IMR-90 (cell line): Measurements from ENCODE around the gene SPAG7. TPM values are rescaled to one million over a fixed set of nuclear protein-coding genes. Genes with fewer than 3 reads are reported as not detected.

Source experiments
- ATAC-seq: fragments of 200-7000 bp; cut with Tn5 transposase; 2 replicates; pipeline ENCODE4 v1.9.1; 2020; ENCODE audit warnings: low read depth, mild to moderate bottlenecking, moderate library complexity
- BruUV-seq: library from RNA; stranded (reverse); fragments of 400-500 nt; replicated peaks from 2 replicates; lab custom pipeline; 2021; lab: Mats Ljungman, UMichigan
- CTCF ChIA-PET: fragments of 300-600 bp; formaldehyde crosslinking; extraction: SDS; loops from one replicate; lab custom pipeline; 2021; ENCODE audit warnings: antibody characterized with exemption; lab: Yijun Ruan, JAX
- POLR2A ChIA-PET: fragments of 300-600 bp; sonication (Branson Sonifier 250); formaldehyde crosslinking; loops from one replicate; lab custom pipeline; 2022; ENCODE audit warnings: antibody characterized with exemption; ENCODE audit not compliant: unreplicated experiment; lab: Charles Lee
- DNase-seq: peaks from one replicate; pipeline ENCODE4 v3.0.0; 2013
- H2AFZ ChIP-seq: replicated peaks from 2 replicates; pipeline ENCODE3; 2013; ENCODE audit warnings: low read length, mild to moderate bottlenecking; ENCODE audit not compliant: poor library complexity
- H2AK5ac ChIP-seq: 2 replicates; pipeline ENCODE4 v1.6.1; 2013; ENCODE audit warnings: low read depth, low read length, inconsistent platforms
- H2AK9ac ChIP-seq: replicated peaks from 2 replicates; pipeline ENCODE3; 2013; ENCODE audit warnings: mild to moderate bottlenecking, low read depth, low read length, moderate library complexity; ENCODE audit not compliant: poor library complexity
- H2BK120ac ChIP-seq: 2 replicates; pipeline ENCODE4 v1.6.1; 2013; ENCODE audit warnings: low read depth, low read length, inconsistent platforms
- H2BK15ac ChIP-seq: 3 replicates; pipeline ENCODE4 v1.6.1; 2013; ENCODE audit warnings: low read depth, low read length, inconsistent platforms
- H2BK20ac ChIP-seq: 2 replicates; pipeline ENCODE4 v1.6.1; 2013; ENCODE audit warnings: low read depth, mild to moderate bottlenecking, inconsistent platforms, low read length, moderate library complexity
- H2BK5ac ChIP-seq: 2 replicates; pipeline ENCODE4 v1.6.1; 2013; ENCODE audit warnings: mild to moderate bottlenecking, low read depth, low read length, inconsistent platforms; ENCODE audit not compliant: poor library complexity, severe bottlenecking
- H3K14ac ChIP-seq: replicated peaks from 2 replicates; pipeline ENCODE4 v1.6.1; 2013; ENCODE audit warnings: low read depth, low read length, inconsistent platforms
- H3K18ac ChIP-seq: 2 replicates; pipeline ENCODE4 v1.6.1; 2013; ENCODE audit warnings: low read depth, low read length, control low read depth
- H3K23ac ChIP-seq: 2 replicates; pipeline ENCODE4 v1.6.1; 2013; ENCODE audit warnings: low read depth, low read length, inconsistent platforms
- H3K27ac ChIP-seq: 2 replicates; pipeline ENCODE4 v1.5.1; 2013; ENCODE audit warnings: mild to moderate bottlenecking, control low read depth, low read length; ENCODE audit not compliant: insufficient read depth
- H3K27me3 ChIP-seq: 2 replicates; pipeline ENCODE4 v1.6.1; 2013; ENCODE audit warnings: low read length; ENCODE audit not compliant: control insufficient read depth, insufficient read depth
- H3K36me3 ChIP-seq: 2 replicates; pipeline ENCODE4 v1.6.1; 2013; ENCODE audit warnings: low read length, mixed read lengths; ENCODE audit not compliant: control insufficient read depth, insufficient read depth
- H3K4ac ChIP-seq: 2 replicates; pipeline ENCODE4 v1.6.1; 2013; ENCODE audit warnings: low read depth, low read length, inconsistent platforms
- H3K4me1 ChIP-seq: 2 replicates; pipeline ENCODE4 v1.6.1; 2013; ENCODE audit warnings: low read length, mixed read lengths; ENCODE audit not compliant: control insufficient read depth, insufficient read depth
- H3K4me2 ChIP-seq: 2 replicates; pipeline ENCODE4 v1.6.1; 2013; ENCODE audit warnings: low read depth, mild to moderate bottlenecking, control low read depth, low read length, moderate library complexity
- H3K4me3 ChIP-seq: 2 replicates; pipeline ENCODE4 v1.5.1; 2013; ENCODE audit warnings: low read depth, mild to moderate bottlenecking, control low read depth, low read length, moderate library complexity; ENCODE audit not compliant: insufficient read depth
- H3K56ac ChIP-seq: 2 replicates; pipeline ENCODE4 v1.6.1; 2013; ENCODE audit warnings: low read length, inconsistent platforms; ENCODE audit not compliant: insufficient read depth; ENCODE audit errors: extremely low read depth
- H3K79me1 ChIP-seq, 2 experiments: 2 replicates each; pipeline ENCODE4 v1.6.1; 2013; ENCODE audit warnings: low read length in 2 of 2, inconsistent platforms in 1 of 2, low read depth in 1 of 2
- H3K9ac ChIP-seq: 2 replicates; pipeline ENCODE4 v1.6.1; 2013; ENCODE audit warnings: low read depth, low read length, control low read depth
- H3K9me1 ChIP-seq: 2 replicates; pipeline ENCODE4 v1.6.1; 2013; ENCODE audit warnings: low read length, inconsistent platforms; ENCODE audit not compliant: insufficient read depth
- H3K9me3 ChIP-seq: 2 replicates; pipeline ENCODE4 v1.6.1; 2013; ENCODE audit warnings: low read length; ENCODE audit not compliant: control insufficient read depth, insufficient read depth
- H4K20me1 ChIP-seq: 2 replicates; pipeline ENCODE4 v1.6.1; 2013; ENCODE audit warnings: low read length, inconsistent platforms; ENCODE audit not compliant: insufficient read depth
- H4K5ac ChIP-seq: 2 replicates; pipeline ENCODE4 v1.6.1; 2013; ENCODE audit warnings: mild to moderate bottlenecking, low read depth, low read length, control low read depth
- H4K8ac ChIP-seq, 2 experiments: 2 replicates each; pipeline ENCODE4 v1.6.1; 2013; ENCODE audit warnings: low read depth in 2 of 2, low read length in 2 of 2, control low read depth in 1 of 2, inconsistent platforms in 1 of 2
- H4K91ac ChIP-seq: 2 replicates; pipeline ENCODE4 v1.6.1; 2013; ENCODE audit warnings: low read depth, low read length, inconsistent platforms; ENCODE audit not compliant: insufficient read depth
- BHLHE40 ChIP-seq: fragments of 150-350 bp; IDR thresholded peaks from 2 replicates; pipeline ENCODE4 v1.6.1; 2016; ENCODE audit warnings: mild to moderate bottlenecking, low read depth, low read length
- WGBS, 2 experiments: methylation state at CpG; one replicate each; pipeline versions ENCODE4 v1.1.5 to v1.1.7; 2013; ENCODE audit warnings: missing lambda C conversion rate in 2 of 2; ENCODE audit not compliant: insufficient read length in 1 of 2; ENCODE audit errors: extremely low coverage in 2 of 2; 5-methylcytosine and 5-hydroxymethylcytosine counted together
- dilution Hi-C: fragments of 300-500 bp; cut with HindIII; formaldehyde crosslinking; loops from one replicate; pipeline ENCODE4 v1.14.3; 2018; ENCODE audit warnings: low sequenced_read_pairs; ENCODE audit not compliant: unreplicated experiment
- in situ Hi-C: fragments of 300-500 bp; cut with MboI; formaldehyde crosslinking; loops from 3 replicates; pipeline ENCODE4 v1.14.3; 2019; ENCODE audit warnings: low sequenced_read_pairs, inconsistent platforms, mixed read lengths
- intact Hi-C: fragments of 100-400 bp; cut with micrococcal nuclease; formaldehyde crosslinking; loops from 2 replicates; pipeline ENCODE4 v1.10.0; 2022
- polyA plus RNA-seq, 3 experiments: library from polyadenylated mRNA; depleted of rRNA; stranded (reverse); fragments of >200 nt; gene quantifications; 2 replicates each; pipeline ENCODE4 v1.2.3, GENCODE V29; 2012; ENCODE audit warnings: low replicate concordance in 1 of 3
- total RNA-seq: library from RNA; depleted of rRNA; stranded (reverse); fragments of >200 nt; gene quantifications from 2 replicates; pipeline ENCODE4 v1.2.3, GENCODE V29; 2012

Gene SPAG7
- total and polyA plus RNA-seq, 2 of the 4 experiments (the other 2 are of a cell fraction) = 50.2 to 108 TPM

DNA sequence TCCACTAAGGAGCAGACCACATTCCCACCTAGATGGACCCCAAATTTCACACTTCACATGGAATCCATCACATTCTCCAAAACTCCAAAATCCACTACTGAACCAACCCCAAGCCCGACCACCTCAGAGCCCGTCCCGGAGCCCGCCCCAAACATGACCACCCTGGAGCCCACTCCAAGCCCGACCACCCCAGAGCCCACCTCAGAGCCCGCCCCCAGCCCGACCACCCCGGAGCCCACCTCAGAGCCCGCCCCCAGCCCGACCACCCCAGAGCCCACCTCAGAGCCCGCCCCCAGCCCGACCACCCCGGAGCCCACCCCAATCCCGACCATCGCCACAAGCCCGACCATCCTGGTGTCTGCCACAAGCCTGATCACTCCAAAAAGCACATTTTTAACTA, 34.0 kb downstream of the SPAG7 start:
- no peak overlapping the region for H4K8ac ChIP-seq
- no peak overlapping the region for H2BK20ac ChIP-seq
- ATAC-seq (no peak), DNase-seq (no peak)
- ChIA-PET CTCF (interaction anchor here (0.5 kb wide), 1 partner anchor 20 kb away, joined by 4 read pairs; no protein-coding TSS in a partner anchor), POLR2A (no interaction called here)
- no peak overlapping the region for H2AK5ac ChIP-seq
- peaks cover 12% of the 10 kb centered on the region for H3K9me1 ChIP-seq
- no peak overlapping the region for H2AK9ac ChIP-seq
- TF ChIP-seq BHLHE40 = no peak
- H3K56ac ChIP-seq = no peak overlapping the region
- in situ Hi-C loops = no loop called here
- peaks cover 7% of the 10 kb centered on the region for H3K4me1 ChIP-seq
- no peak overlapping the region for H2BK15ac ChIP-seq
- no peak overlapping the region for H2BK5ac ChIP-seq
- no peaks in the 10 kb centered on the region for H3K9me3 ChIP-seq
- 76% methylated on average over 3 of the region's 16 CpGs; no CpG with 5 or more reads in 1 of the 2 experiments for WGBS, 2 experiments
- no peak overlapping the region for H3K23ac ChIP-seq
- BruUV-seq = no TSS peak
- no peak overlapping the region for H4K5ac ChIP-seq
- H3K14ac ChIP-seq = no peak overlapping the region
- no peak overlapping the region for H2AFZ ChIP-seq
- H3K18ac ChIP-seq = no peak overlapping the region
- no peak overlapping the region for H3K4ac ChIP-seq
- H4K91ac ChIP-seq = no peak overlapping the region
- no peak overlapping the region for H3K4me2 ChIP-seq
- no peak overlapping the region for H3K9ac ChIP-seq
- intact Hi-C loops = no loop called here
- H4K20me1 ChIP-seq = 0 out of 2 replicates have a peak, but pooled peaks cover under 1% of the 10 kb centered on the region
- H2BK120ac ChIP-seq = no peak overlapping the region
- H3K27me3 ChIP-seq = no peaks in the 10 kb centered on the region
- H3K27ac ChIP-seq = no peak overlapping the region
- H3K79me1 ChIP-seq = peaks cover 2 to 11% of the 10 kb centered on the region in 2 experiments; a peak in 3 of 4 replicates
- dilution Hi-C loops = no loop called here
- H3K36me3 ChIP-seq = peaks cover 19% of the 10 kb centered on the region
- H3K4me3 ChIP-seq = no peak overlapping the region
